SJCRH30 (cell line): Measurements from ENCODE around the gene KIF26B. TPM values are rescaled to one million over a fixed set of nuclear protein-coding genes. Genes with fewer than 3 reads are reported as not detected.
A peak's percentile ranks its signal among the peaks of the same experiment; 100 is the strongest.

Source experiments
- DNase-seq, 2 experiments: peaks; one replicate each; pipeline ENCODE4 v3.0.0-alpha.2; 2015 to 2020
- H3K27ac ChIP-seq: fragments of 250-450 bp; sonication (Bioruptor Pico); 2 replicates; pipeline ENCODE4 v1.5.1; 2020; ENCODE audit warnings: mild to moderate bottlenecking, moderate library complexity
- H3K27me3 ChIP-seq: fragments of 250-450 bp; sonication (Bioruptor Pico); 2 replicates; pipeline ENCODE4 v1.5.1; 2020; ENCODE audit warnings: mild to moderate bottlenecking, moderate library complexity
- H3K36me3 ChIP-seq: fragments of 250-450 bp; sonication (Bioruptor Pico); 2 replicates; pipeline ENCODE4 v1.5.1; 2020; ENCODE audit warnings: mild to moderate bottlenecking, moderate library complexity
- H3K4me1 ChIP-seq: fragments of 250-450 bp; sonication (Bioruptor Pico); 2 replicates; pipeline ENCODE4 v1.5.1; 2020; ENCODE audit warnings: mild to moderate bottlenecking, moderate library complexity
- H3K4me3 ChIP-seq: fragments of 250-450 bp; sonication (Bioruptor Pico); 2 replicates; pipeline ENCODE4 v1.5.1; 2020; ENCODE audit warnings: mild to moderate bottlenecking, moderate library complexity
- H3K9me3 ChIP-seq: fragments of 250-450 bp; sonication (Bioruptor Pico); replicated peaks from 2 replicates; pipeline ENCODE4 v1.5.1; 2020; ENCODE audit warnings: mild to moderate bottlenecking, moderate library complexity
- total RNA-seq: library from RNA; depleted of rRNA; stranded (reverse); fragments of >200 nt; shearing (Covaris generic); gene quantifications from 2 replicates; pipeline ENCODE4 v1.2.3, GENCODE V29; 2014

KIF26B gene
- total RNA-seq, 1 experiment from 2014 or later = 14.4 TPM

DNA sequence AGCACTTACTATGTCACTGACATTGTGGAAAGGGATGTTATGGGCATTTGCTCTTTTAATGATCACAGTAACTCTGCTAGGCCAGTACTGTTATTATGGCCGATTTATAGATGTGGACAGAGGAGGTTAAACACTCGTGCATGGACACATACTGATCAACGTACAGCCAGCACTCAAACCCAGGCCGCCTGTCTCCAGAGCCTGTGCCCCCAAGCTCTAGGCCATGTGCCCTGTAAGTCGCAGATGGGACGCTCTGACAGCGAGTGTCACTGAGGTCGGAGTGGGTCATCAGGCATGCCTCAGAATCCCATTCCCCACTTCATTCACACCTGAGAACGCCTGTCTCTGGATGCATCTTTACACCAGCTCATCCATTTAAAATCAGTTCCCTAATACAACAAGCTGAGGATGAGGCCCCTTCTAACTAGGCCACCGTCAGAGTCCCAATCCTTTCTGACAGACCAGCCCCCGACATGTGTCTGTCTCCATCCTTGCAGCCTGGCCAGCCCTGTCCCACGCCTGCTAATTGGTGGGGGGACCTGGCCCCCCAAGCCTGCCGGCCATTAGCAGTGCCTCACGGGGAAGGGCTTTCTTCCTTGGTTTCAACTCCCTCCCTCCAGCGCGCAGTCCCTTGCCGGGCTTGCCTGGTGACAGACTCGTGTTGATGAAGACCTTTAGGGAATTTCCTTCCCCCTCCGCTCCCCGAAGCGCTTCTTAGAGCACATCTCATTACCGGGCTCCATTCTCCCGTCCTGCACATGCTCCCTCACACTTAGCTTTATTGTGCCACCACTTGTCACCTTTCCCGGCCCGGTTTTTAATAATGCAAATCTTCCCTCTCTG lies 436.8 kb downstream of the KIF26B start:
- no peak overlapping the region for H3K4me3 ChIP-seq
- H3K9me3 ChIP-seq = peaks cover 5% of the 10 kb centered on the region; the same call in 1 of the 2 replicates
- H3K27me3 ChIP-seq = no peaks in the 10 kb centered on the region
- no peaks in the 10 kb centered on the region for H3K4me1 ChIP-seq
- DNase-seq = no peak
- H3K36me3 ChIP-seq = no peaks in the 10 kb centered on the region
- H3K27ac ChIP-seq = no peak overlapping the region

DNA sequence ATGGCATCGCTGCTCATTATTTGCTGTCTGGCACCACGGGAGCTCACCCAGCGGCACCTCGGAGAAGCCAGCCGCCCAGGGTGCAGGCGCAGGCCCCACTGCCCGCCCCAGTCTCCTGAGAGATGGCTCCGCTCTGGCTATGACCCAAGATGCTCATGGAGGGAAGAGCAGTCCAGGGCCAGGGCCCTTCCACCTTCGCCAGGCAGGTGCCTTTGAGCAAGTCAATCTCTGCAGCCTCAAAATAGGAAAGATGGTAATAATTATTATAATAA lies 437.3 kb downstream of the KIF26B start:
- H3K36me3 ChIP-seq = no peaks in the 10 kb centered on the region
- H3K27ac ChIP-seq = no peak overlapping the region
- peaks cover 5% of the 10 kb centered on the region; the same call in 1 of the 2 replicates for H3K9me3 ChIP-seq
- no peaks in the 10 kb centered on the region for H3K4me1 ChIP-seq
- no peaks in the 10 kb centered on the region for H3K27me3 ChIP-seq
- H3K4me3 ChIP-seq = no peak overlapping the region
- no peak for DNase-seq

DNA sequence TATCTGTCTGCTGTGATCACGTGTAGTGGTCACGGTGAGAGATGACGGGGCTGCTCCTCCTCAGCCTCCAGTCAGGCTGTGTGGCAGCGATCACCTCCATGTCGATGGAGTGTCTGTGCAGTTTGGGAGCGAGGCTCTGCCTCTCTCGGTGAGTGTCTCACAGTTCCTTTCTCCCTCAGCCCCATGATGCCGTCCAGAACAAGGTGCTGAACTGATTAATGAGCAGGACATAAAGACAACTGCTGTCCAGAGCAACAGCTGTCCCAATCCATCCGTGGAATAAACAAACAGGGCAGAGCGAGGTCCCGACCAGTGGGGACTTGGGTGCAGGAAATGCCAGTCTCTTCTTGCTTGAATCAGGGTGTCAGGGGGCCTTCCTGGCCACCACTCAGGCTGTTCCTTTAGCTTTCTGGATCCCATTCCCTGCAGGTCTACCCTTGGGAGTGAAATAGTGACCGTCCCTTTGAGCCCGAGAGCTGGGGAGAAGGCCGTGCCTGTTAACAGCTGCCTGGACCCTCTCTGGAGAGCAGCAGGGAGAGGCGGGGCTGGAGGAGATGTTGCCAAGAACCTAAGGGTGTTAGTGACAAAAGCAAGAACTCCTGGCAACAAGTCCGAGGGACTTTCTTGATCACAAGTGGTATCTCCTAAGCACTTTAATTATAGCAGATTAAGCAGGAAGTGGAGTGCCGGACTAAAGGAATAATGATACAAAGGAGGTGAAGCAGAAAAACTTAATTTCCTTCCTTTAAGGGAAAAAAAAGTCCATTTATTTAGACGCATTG lies 443.9 kb downstream of the KIF26B start:
- DNase-seq = peak; percentile 87 to 92
- peak overlapping the region; percentile 96 for H3K27ac ChIP-seq

DNA sequence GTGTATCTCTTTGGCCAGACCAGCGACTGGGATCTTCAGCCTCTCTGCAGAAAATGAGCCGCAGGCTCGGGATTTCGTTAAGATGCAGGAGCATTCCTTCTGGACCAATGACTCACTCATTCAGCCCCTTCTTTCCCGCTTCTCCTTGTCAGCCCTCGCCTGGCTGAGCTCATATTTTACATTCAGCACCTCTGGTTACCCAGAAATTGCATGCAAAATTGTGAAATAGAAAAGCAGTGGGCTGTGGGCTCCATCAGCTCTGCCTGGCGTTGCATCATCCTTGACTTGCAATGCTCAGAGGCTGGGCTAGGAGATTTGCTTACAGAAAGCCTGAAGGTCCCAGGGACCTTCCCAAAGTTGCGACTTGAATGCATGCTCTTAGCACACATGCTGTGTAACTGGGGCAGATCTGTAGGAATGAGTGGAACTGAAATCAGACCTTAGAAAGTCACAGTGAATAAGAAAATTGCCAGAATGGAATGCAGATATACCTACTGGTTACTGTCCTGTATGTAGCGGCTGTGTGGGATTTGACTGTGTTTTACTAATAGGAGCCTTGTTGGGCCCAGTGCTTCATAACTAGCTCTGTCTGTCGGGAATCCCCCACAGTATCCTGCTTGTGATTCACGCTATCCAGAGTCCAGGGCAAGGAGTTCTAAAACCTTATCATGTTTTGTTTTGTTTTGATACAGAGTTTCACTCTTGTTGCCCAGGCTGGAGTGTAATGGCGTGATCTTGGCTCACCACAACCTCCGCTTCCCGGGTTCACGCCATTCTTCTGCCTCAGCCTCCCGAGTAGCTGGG lies 444.8 kb downstream of the KIF26B start:
- peak overlapping the region; percentile 96 for H3K27ac ChIP-seq
- no peaks in the 10 kb centered on the region for H3K27me3 ChIP-seq
- DNase-seq = peak; percentile 47 to 64

More for the DNA sequence above, 443.9 kb downstream of the KIF26B start:
- Histone ChIP-seq H3K27me3 (no peaks in the 10 kb centered on the region), H3K4me1 (peaks cover 25% of the 10 kb centered on the region), H3K4me3 (peak overlapping the region; percentile 48), H3K36me3 (no peaks in the 10 kb centered on the region), H3K9me3 (peaks cover 9% of the 10 kb centered on the region)

DNA sequence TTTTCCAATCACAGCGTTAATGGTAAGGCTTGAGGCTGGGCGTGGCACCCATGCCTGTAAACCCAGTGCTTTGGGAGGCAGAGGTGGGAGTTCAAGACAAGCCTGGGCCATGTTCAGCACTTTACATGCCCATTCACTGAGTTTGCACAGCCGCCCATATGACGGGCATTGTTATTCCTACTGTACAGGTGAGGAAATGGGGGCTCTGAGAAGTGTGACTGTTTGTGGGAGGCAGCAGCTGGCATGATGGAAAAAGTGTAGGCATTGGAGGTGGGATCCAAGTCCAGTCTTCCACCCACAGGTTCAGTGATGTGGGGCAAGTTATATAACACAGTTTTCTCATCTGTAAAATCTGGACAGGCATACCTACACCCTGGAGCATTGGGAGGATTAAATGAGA lies 445.9 kb downstream of the KIF26B start:
- H3K27ac ChIP-seq = no peak overlapping the region
- no peak for DNase-seq
- peaks cover 39% of the 10 kb centered on the region for H3K4me1 ChIP-seq
- H3K9me3 ChIP-seq = peaks cover 8% of the 10 kb centered on the region
- no peaks in the 10 kb centered on the region for H3K27me3 ChIP-seq
- no peaks in the 10 kb centered on the region for H3K36me3 ChIP-seq
- H3K4me3 ChIP-seq = no peak overlapping the region

More for the DNA sequence above, 444.8 kb downstream of the KIF26B start:
- Histone ChIP-seq H3K4me3 (peak overlapping the region; percentile 48), H3K4me1 (peaks cover 32% of the 10 kb centered on the region), H3K9me3 (peaks cover 9% of the 10 kb centered on the region), H3K36me3 (no peaks in the 10 kb centered on the region)

DNA sequence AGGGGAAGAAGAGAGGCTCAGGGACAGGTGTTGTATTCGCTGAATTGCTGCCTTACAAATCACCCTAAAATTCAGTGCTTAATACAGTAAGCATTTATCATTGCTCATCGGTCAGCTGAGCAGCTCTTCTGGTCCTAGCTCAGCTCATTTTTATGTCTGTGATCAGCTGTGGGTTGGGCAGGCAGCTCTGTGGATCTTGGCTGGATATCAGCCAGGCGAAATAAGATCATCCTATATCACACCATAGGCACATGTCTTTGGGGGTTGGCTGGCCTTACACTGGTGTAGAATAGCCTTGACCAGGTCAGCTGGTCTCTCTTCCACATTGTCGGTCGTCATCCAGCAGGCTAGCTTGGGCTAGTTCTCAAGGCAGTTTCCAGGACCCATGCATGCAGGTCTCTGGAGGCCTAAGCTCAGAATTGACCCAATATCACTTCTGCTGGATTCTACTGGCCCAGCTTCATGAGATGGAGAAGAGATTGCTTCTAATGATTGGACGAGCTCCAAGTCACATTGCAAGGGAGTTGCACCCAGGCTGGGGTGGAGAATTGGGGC lies 448.6 kb downstream of the KIF26B start:
- peaks cover 45% of the 10 kb centered on the region for H3K4me1 ChIP-seq
- no peaks in the 10 kb centered on the region for H3K27me3 ChIP-seq
- no peak overlapping the region for H3K4me3 ChIP-seq
- no peaks in the 10 kb centered on the region for H3K9me3 ChIP-seq
- no peak overlapping the region for H3K27ac ChIP-seq
- peak in 1 of 2 experiments; percentile 32 for DNase-seq
- H3K36me3 ChIP-seq = no peaks in the 10 kb centered on the region

DNA sequence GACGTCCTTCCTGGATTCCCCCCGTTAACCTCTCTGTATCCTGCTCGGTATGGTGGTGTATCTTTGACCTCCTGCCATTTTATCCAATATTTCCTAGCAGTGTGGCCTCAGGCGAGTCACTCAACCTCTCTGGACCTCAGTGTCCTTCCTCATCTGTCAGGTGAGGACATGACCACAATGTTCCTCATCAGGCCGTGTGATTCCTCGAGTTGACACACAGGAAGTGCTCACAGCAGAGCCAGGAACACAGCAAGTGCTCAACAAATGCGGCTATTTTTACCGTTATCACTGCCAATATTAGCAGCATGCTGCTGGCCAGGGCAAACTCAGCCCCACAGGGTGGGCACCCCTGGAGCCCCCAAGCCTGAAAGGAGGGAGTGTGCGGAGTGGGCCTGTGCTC lies 450.2 kb downstream of the KIF26B start:
- H3K36me3 ChIP-seq = no peaks in the 10 kb centered on the region

DNA sequence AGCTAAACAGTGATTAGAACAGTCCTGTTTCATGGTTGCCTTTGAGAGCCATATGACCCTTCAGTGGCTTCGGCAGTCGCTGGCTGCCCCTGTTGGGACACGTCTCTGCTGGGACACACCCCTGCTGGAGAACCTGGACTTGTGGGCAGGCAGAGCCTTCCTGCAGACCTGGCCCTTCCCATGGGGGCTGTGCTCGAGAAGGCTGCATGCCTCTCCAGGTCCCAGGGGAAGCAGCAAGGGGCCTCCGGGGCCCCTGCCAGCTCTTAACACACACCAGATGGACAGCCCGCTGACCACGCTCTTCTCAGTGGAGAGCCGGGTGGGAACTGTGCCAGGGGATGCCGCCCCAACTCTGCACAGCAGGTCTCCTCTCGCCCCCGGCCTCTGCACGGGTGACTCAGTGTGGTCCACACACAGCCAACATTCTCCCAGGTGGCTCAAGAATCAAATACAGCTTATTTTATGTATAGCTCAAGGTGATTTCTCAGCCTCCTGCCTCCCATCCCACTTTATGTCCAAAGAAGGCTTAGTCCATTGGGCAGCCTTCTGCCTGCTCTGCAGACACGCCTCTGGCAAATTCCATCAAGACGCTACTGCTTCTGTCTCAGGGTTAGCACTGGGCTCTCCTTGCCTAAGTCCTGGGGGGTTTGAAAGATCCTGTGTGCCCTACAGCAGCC lies 450.8 kb downstream of the KIF26B start:
- DNase-seq = peak; percentile 91

More for the DNA sequence above, 450.2 kb downstream of the KIF26B start:
- peak in 1 of 2 experiments; percentile 13 for DNase-seq
- H3K9me3 ChIP-seq = no peaks in the 10 kb centered on the region
- H3K4me3 ChIP-seq = peak overlapping the region; percentile 34
- H3K27me3 ChIP-seq = no peaks in the 10 kb centered on the region
- H3K27ac ChIP-seq = peak overlapping the region; percentile 77
- peaks cover 33% of the 10 kb centered on the region for H3K4me1 ChIP-seq

DNA sequence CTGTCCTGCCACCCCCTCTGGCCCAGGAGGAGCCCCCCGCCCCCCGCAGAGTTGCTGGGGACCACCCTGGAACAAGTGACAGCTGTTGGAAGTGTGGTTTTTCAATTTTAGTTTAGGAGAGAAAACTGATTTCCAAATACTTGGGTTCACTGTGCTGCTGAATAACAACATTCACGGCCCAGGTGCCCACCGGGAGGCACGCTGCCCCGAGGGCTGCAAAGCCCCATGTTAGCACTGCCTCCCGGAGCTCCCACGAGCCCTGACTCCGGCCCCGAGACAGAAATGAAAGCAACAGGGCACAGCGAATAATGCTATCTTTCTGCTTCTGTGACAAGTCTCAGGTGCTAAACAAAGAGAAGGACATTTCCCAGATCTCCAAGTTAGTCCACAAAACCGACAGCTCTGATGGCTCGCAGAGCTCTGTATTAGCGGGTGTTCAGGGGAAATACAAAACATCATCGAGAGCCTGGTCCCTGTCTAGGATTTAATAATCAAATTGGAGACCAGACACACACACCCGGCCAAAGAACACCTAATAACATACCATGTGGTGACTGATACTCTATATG lies 451.5 kb downstream of the KIF26B start:
- H3K9me3 ChIP-seq = no peaks in the 10 kb centered on the region
- H3K36me3 ChIP-seq = no peaks in the 10 kb centered on the region
- DNase-seq = peak in 1 of 2 experiments; percentile 82
- peak overlapping the region; percentile 34 for H3K4me3 ChIP-seq
- H3K27me3 ChIP-seq = no peaks in the 10 kb centered on the region
- H3K27ac ChIP-seq = peak overlapping the region; percentile 77
- H3K4me1 ChIP-seq = peaks cover 33% of the 10 kb centered on the region

More for the DNA sequence above, 450.8 kb downstream of the KIF26B start:
- Histone ChIP-seq H3K9me3 (no peaks in the 10 kb centered on the region), H3K27ac (peak overlapping the region; percentile 77), H3K4me3 (peak overlapping the region; percentile 34), H3K4me1 (peaks cover 33% of the 10 kb centered on the region), H3K36me3 (no peaks in the 10 kb centered on the region), H3K27me3 (no peaks in the 10 kb centered on the region)

DNA sequence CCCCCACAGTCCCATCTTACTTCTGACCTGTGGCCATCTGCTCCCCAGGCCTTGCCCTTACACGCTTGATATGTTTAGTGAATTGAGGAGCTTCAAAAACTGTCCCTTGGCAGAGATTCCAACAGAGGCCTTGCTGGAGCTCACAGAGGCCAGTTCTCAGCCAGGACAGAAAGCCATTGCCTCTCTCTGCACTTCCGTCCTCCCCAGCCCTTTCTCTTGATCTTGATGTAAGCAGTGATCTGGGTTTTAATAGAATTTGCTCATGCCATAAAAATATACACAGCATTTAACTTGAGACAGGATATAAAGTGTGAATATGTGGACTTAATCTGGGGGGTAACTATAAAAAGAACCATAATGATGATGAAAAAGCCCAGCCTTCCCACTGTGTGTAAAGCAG lies 453.5 kb downstream of the KIF26B start:
- H3K9me3 ChIP-seq = no peaks in the 10 kb centered on the region
- no peaks in the 10 kb centered on the region for H3K27me3 ChIP-seq
- H3K4me3 ChIP-seq = no peak overlapping the region
- no peak for DNase-seq
- H3K4me1 ChIP-seq = peaks cover 30% of the 10 kb centered on the region
- no peak overlapping the region for H3K27ac ChIP-seq
- peaks cover 5% of the 10 kb centered on the region; the same call in 1 of the 2 replicates for H3K36me3 ChIP-seq

DNA sequence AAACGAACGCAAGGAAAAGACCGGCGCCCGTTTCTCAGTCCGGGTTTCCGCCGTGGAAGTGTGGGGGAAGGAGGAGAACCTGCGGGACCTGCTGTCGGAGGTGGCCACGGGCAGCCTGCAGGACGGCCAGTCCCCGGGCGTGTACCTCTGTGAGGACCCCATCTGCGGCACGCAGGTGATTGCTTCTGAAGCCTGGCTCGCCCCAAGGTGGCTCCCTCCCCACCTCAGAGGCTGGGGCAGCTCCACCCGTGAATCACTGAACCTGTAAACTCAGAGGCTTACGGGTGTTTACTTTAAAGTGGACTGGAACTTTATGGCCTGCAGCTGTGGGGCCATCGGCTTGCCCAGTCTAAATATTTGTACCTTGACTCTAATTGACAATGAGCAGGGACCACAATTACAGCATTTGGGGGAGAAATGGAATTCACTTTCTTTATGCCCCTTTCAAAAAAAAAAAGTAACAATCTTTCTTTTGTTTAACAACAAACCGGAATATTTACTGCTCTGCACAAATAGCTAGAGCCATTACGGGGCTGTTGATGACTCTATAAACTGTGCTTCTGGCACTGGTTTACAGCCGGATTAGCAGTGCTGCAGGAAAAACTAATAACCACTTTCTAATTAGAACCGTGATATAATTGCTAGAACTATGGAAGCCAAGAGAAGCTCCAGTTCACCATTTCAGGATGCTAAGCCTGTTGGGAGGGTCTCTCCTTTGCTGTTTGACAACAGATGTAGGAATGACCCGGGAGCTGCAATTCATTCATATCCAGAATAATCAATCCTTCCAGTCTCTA lies 454.8 kb downstream of the KIF26B start:
- Histone ChIP-seq H3K4me3 (no peak overlapping the region), H3K9me3 (no peaks in the 10 kb centered on the region), H3K4me1 (peaks cover 19% of the 10 kb centered on the region), H3K27me3 (no peaks in the 10 kb centered on the region), H3K36me3 (peaks cover 5% of the 10 kb centered on the region; the same call in 1 of the 2 replicates), H3K27ac (no peak overlapping the region)
- peak in 1 of 2 experiments; percentile 17 for DNase-seq

DNA sequence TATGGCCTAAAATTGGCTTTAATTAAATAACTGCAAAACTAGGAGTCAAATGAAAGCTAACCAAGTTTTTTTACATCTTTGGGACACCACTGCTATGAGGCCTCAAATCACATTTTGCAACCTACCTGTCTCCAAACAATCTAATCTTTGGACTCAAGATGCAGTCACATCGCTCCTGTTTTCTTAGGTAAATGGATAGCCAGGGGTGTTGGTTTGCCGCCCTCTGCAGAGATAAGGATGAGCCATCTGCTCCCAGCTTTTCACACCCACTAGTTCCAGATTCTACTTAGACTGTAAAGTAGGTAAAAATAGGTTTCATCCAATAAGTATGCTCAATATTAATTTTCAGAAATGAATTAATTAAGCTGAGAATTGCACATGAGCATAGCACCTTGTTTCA lies 456.5 kb downstream of the KIF26B start:
- peaks cover 5% of the 10 kb centered on the region; the same call in 1 of the 2 replicates for H3K36me3 ChIP-seq
- H3K4me3 ChIP-seq = no peak overlapping the region
- DNase-seq = no peak
- H3K27ac ChIP-seq = no peak overlapping the region
- H3K9me3 ChIP-seq = no peaks in the 10 kb centered on the region
- peaks cover 12% of the 10 kb centered on the region for H3K4me1 ChIP-seq
- no peaks in the 10 kb centered on the region for H3K27me3 ChIP-seq

DNA sequence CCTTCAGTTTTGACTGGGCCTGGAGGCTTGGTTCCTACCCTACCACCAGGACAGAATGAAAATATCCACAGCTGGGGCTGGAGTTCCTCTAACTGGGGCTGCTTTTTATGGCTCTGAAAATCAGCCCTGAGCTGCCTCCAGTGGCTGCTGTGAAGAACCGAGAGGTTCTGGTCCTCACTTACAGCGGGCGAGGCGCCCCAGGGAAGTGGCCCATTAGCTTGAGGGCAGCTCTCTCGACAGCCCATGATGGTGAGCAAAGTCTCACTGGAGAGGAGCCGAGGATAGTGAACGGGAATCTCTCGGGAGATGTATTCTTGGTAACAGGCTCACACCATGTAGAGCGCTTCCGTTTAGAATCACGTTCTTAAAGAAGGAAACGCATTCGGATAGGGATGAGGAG lies 459.7 kb downstream of the KIF26B start:
- Histone ChIP-seq H3K4me3 (no peak overlapping the region), H3K4me1 (no peaks in the 10 kb centered on the region), H3K36me3 (peaks cover 5% of the 10 kb centered on the region; the same call in 1 of the 2 replicates), H3K9me3 (no peaks in the 10 kb centered on the region), H3K27ac (no peak overlapping the region), H3K27me3 (no peaks in the 10 kb centered on the region)
- DNase-seq = no peak
